Neural progenitor cell (in vitro differentiated cells): Measurements from ENCODE around the gene LASP1.

Experiments used
- CTCF ChIP-seq: fragments of 200-600 bp; sonication (generic); IDR thresholded peaks from 2 replicates; pipeline ENCODE4 v1.5.1; 2017; ENCODE audit warnings: antibody characterized with exemption, mild to moderate bottlenecking
- EZH2 ChIP-seq: fragments of 200-600 bp; sonication (generic); IDR thresholded peaks from 2 replicates; pipeline ENCODE4 v1.6.1; 2017; ENCODE audit warnings: antibody characterized with exemption, mild to moderate bottlenecking, moderate library complexity
- EZH2phosphoT487 ChIP-seq: fragments of 200-600 bp; sonication (generic); IDR thresholded peaks from 2 replicates; pipeline ENCODE4 v1.6.1; 2017; ENCODE audit warnings: antibody characterized with exemption

- no peak for TF ChIP-seq CTCF
- TF ChIP-seq EZH2, result no peak
- no peak for TF ChIP-seq EZH2phosphoT487
Measured at GRCh38 chr17:38967290-38967738, 97.5 kb downstream of the LASP1 start, which contains the start of gene FBXO47.
